Stimulated activated naive CD8-positive, alpha-beta T cell treated with anti-CD3 and anti-CD28 coated beads, Interleukin-15, amount 100 ng/mL, for 72 hours (primary cell): Measurements from ENCODE around the gene SPSB2.
"Not testable (repeated sequence)": the region's sequence is repeated elsewhere in the genome, so short reads cannot be mapped to it uniquely, and the experiment has no call there.

Experiments used
- ATAC-seq: fragments of 150-1000 bp; cut with Tn5 transposase; 2 replicates; pipeline ENCODE4 v1.10.0; 2021; ENCODE audit warnings: mild to moderate bottlenecking, moderate library complexity
- DNase-seq, 2 donors: peaks; one replicate each; pipeline ENCODE4 v3.0.0; 2021 to 2022
- H3K27ac Mint-ChIP-seq, 2 donors: one replicate each; pipeline ENCODE4 v1.8.0; 2022; ENCODE audit warnings: mild to moderate bottlenecking in 2 of 2, mixed read lengths in 2 of 2, moderate library complexity in 2 of 2
- H3K27me3 Mint-ChIP-seq: one replicate; pipeline ENCODE4 v1.8.0; 2022; ENCODE audit warnings: mixed read lengths
- H3K4me1 Mint-ChIP-seq: one replicate; pipeline ENCODE4 v1.8.0; 2022; ENCODE audit warnings: mild to moderate bottlenecking, mixed read lengths
- H3K4me3 Mint-ChIP-seq, 2 donors: one replicate each; pipeline ENCODE4 v1.8.0; 2022; ENCODE audit warnings: mild to moderate bottlenecking in 2 of 2, mixed read lengths in 2 of 2, moderate library complexity in 1 of 2
- H3K9me3 Mint-ChIP-seq, 2 donors: one replicate each; pipeline ENCODE4 v1.8.0; 2022; ENCODE audit warnings: mixed read lengths in 2 of 2

Gene SPSB2

GRCh38 chr12:6866920-6867412 lies 6.1 kb downstream of the SPSB2 start:
- Mint-ChIP-seq H3K4me3 (peak overlapping the region; percentile 96), H3K27me3 (no peaks in the 10 kb centered on the region), H3K27ac (peak overlapping the region; percentile 94 to 98), H3K4me1 (peaks cover 53% of the 10 kb centered on the region), H3K9me3 (no peaks in the 10 kb centered on the region)
- ATAC-seq (peak; percentile 10), DNase-seq (peak in 1 of 2 donors; percentile 11)

DNA sequence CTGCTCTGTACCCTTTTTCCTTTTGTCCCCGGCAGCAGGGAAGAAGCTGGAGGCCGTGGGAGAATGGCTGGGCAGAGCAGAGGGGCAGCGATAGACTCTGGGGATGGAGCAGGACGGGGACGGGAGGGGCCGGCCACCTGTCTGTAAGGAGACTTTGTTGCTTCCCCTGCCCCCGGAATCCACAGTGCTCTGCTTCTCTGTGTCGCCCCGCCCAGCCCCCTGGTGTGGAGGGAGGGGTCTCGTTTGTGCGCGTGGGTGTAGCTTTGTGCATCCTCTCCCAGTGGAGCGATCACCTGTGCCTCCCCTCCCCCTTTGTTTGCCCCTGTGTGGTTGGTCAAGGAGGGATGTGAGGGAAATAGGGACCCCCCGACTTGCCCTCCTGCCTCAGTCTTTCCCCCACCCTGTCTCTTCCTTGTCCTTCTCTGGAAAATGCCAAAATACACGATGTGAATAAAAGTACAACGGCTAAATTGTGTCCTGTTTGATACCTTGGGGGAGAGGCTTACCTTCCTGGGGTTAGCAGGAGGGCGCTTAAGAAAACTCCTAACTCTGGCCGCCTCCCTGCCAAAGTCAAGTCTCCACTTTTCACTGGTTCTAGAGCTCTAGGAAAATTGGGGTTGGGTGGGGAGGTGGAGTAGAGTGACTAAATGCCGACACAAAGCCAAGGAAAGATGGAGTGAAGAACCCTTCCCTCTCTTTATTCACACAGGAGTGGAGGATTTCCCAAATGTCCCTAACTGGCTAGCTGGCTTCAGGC lies 6.8 kb downstream of the SPSB2 start:
- Mint-ChIP-seq H3K4me3 (peak overlapping the region; percentile 96), H3K4me1 (peaks cover 47% of the 10 kb centered on the region), H3K9me3 (no peaks in the 10 kb centered on the region), H3K27me3 (no peaks in the 10 kb centered on the region), H3K27ac (peak overlapping the region in 1 of 2 donors; percentile 2)
- ATAC-seq: no peak
- DNase-seq: peak in 1 of 2 donors; percentile 18

DNA sequence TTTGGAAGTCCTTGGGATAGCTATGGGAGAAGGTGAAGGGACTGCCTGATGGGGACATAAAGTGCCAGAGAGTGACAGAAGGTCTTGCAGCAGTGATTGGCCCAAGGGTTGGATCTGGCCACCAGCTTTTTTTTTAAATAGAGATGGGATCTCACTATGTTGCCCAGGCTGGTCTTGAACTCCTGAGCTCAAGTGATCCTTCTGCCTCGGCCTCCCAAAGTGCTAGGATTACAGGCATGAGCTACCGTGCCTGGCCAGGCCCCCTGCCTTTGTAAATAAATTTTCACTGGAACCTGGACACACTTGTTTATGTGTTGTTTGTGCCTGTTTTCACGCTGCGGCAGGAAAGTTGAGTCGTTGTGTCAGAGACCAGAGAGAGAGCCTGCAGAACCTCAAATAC lies 7.8 kb downstream of the SPSB2 start:
- ATAC-seq, H3K4me3 Mint-ChIP-seq, H3K27me3 Mint-ChIP-seq: not testable (repeated sequence)

DNA sequence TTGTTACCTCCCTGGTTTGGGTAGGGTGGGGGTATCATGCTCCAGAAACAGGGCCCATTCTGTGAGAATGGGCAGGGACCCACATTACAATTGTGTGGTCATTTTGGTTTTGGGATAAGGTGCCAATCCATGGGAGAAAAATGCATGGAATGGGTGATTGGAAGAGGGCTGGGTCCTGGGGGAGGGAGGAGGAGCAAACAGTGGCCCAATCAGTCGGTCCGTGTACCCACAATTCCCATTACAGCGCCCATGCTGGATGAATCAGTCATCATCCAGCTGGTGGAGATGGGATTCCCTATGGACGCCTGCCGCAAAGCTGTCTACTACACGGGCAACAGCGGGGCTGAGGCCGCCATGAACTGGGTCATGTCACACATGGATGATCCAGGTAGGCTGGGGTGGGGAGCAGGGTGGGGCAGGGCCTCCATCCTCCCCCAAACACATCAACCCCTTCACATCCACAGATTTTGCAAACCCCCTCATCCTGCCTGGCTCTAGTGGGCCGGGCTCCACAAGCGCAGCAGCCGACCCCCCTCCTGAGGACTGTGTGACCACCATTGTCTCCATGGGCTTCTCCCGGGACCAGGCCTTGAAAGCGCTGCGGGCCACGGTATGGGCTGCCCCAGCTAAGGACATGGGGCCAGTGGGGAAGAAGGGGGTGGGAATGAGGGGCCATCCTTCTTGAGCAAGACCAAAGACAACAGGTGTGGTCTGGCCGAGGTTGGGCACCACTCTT lies 9.3 kb downstream of the SPSB2 start:
- ATAC-seq (no peak), DNase-seq (no peak)
- H3K27ac Mint-ChIP-seq: no peak overlapping the region
- no peaks in the 10 kb centered on the region for H3K27me3 Mint-ChIP-seq
- H3K9me3 Mint-ChIP-seq: no peaks in the 10 kb centered on the region
- H3K4me3 Mint-ChIP-seq: no peak overlapping the region
- H3K4me1 Mint-ChIP-seq: peaks cover 21% of the 10 kb centered on the region

More for the DNA sequence above, 7.8 kb downstream of the SPSB2 start:
- not testable (repeated sequence) for DNase-seq, H3K9me3 Mint-ChIP-seq, H3K27ac Mint-ChIP-seq
- H3K4me1 Mint-ChIP-seq: peaks cover 36% of the 10 kb centered on the region

- ATAC-seq: no peak
- no peak overlapping the region for H3K4me3 Mint-ChIP-seq
- peaks cover 15% of the 10 kb centered on the region for H3K4me1 Mint-ChIP-seq
- H3K9me3 Mint-ChIP-seq: no peaks in the 10 kb centered on the region
- no peak for DNase-seq
- no peaks in the 10 kb centered on the region for H3K27me3 Mint-ChIP-seq
- H3K27ac Mint-ChIP-seq: no peak overlapping the region
These were observed 10.1 kb downstream of the SPSB2 start for GRCh38 chr12:6863033-6863432.

DNA sequence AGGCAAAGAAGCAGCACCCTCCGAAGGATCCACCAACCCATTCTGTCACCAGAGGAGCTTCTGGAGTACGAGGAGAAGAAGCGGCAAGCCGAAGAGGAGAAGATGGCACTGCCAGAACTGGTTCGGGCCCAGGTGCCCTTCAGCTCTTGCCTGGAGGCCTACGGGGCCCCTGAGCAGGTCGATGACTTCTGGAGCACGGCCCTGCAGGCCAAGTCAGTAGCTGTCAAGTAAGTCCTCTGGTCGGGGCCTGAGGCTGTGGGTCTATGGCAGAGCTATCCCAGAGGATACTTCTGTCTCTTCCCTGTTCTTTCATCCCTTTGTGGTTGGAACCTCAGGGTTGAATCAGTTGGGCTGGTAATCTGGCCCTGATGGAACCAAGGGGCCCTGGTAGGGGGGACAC lies 11.7 kb downstream of the SPSB2 start:
- DNase-seq: no peak
- H3K27me3 Mint-ChIP-seq: no peaks in the 10 kb centered on the region
- H3K27ac Mint-ChIP-seq: no peak overlapping the region
- no peak overlapping the region for H3K4me3 Mint-ChIP-seq
- H3K4me1 Mint-ChIP-seq: peaks cover 9% of the 10 kb centered on the region
- H3K9me3 Mint-ChIP-seq: no peaks in the 10 kb centered on the region
- no peak for ATAC-seq

- Mint-ChIP-seq H3K4me3 (no peak overlapping the region), H3K27ac (no peak overlapping the region), H3K27me3 (no peaks in the 10 kb centered on the region), H3K9me3 (no peaks in the 10 kb centered on the region), H3K4me1 (peaks cover 5% of the 10 kb centered on the region)
- ATAC-seq: no peak
- DNase-seq: no peak
These were observed 12.2 kb downstream of the SPSB2 start for GRCh38 chr12:6860942-6861341.

GRCh38 chr12:6860116-6860515 lies 13.0 kb downstream of the SPSB2 start:
- Mint-ChIP-seq H3K9me3 (no peaks in the 10 kb centered on the region), H3K4me1 (no peaks in the 10 kb centered on the region), H3K27me3 (no peaks in the 10 kb centered on the region), H3K27ac (no peak overlapping the region), H3K4me3 (no peak overlapping the region)
- no peak for DNase-seq
- ATAC-seq: no peak

- H3K27me3 Mint-ChIP-seq: no peaks in the 10 kb centered on the region
- no peak overlapping the region for H3K27ac Mint-ChIP-seq
- peaks cover 8% of the 10 kb centered on the region for H3K4me1 Mint-ChIP-seq
- H3K4me3 Mint-ChIP-seq: no peak overlapping the region
- no peak for ATAC-seq
- no peaks in the 10 kb centered on the region for H3K9me3 Mint-ChIP-seq
- no peak for DNase-seq
These were observed 14.3 kb downstream of the SPSB2 start for GRCh38 chr12:6858799-6859198.

DNA sequence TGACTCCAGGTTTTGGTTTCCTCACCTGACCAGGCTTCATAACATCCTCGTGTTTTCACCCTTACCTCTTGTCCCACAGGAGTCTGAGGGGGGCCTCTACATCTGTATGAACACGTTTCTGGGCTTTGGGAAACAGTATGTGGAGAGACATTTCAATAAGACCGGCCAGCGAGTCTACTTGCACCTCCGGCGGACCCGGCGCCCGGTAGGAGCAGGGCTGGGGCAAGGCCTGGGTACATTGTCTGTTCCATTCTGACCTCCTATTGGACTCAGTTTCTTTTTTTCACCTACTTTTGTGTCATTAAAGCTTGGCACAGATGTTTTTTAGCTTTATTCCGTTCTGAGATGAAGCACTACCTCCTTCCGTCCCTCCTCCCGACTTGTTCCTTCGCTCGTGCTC lies 17.8 kb downstream of the SPSB2 start:
- no peak overlapping the region for H3K4me3 Mint-ChIP-seq
- no peak for ATAC-seq
- no peak for DNase-seq
- no peak overlapping the region for H3K27ac Mint-ChIP-seq
- H3K9me3 Mint-ChIP-seq: no peaks in the 10 kb centered on the region
- H3K27me3 Mint-ChIP-seq: no peaks in the 10 kb centered on the region
- peaks cover 23% of the 10 kb centered on the region for H3K4me1 Mint-ChIP-seq

DNA sequence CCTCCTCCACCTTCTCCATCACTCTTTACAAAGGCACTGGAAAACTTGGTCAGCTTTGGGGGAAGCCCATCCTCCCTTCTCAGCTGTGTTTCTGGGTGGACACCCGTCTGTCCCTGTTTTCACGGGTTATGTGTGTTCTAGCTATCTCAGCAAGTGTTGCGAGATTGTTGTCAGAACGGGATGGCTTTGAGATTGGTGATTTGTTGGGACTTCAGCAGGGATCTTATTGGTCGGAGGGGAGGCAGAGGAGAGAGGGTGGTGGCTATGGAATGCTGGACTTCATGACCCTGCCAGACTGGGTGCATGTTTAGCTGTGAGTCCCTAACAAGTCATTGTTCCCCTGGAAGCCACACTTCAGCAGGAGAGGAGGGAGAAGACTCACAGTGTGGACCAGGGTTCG lies 19.1 kb downstream of the SPSB2 start:
- H3K27ac Mint-ChIP-seq: peak overlapping the region in 1 of 2 donors; percentile 63
- peak overlapping the region in 1 of 2 donors; percentile 97 for H3K4me3 Mint-ChIP-seq
- ATAC-seq: no peak

GRCh38 chr12:6853626-6854025 lies 19.5 kb downstream of the SPSB2 start:
- Mint-ChIP-seq H3K4me1 (peaks cover 38% of the 10 kb centered on the region), H3K4me3 (peak overlapping the region; percentile 92 to 97), H3K27ac (peak overlapping the region in 1 of 2 donors; percentile 39), H3K9me3 (no peaks in the 10 kb centered on the region), H3K27me3 (no peaks in the 10 kb centered on the region)
- no peak for DNase-seq
- ATAC-seq: no peak

More for the DNA sequence above, 19.1 kb downstream of the SPSB2 start:
- no peaks in the 10 kb centered on the region for H3K9me3 Mint-ChIP-seq
- no peaks in the 10 kb centered on the region for H3K27me3 Mint-ChIP-seq
- DNase-seq: no peak
- peaks cover 36% of the 10 kb centered on the region for H3K4me1 Mint-ChIP-seq

DNA sequence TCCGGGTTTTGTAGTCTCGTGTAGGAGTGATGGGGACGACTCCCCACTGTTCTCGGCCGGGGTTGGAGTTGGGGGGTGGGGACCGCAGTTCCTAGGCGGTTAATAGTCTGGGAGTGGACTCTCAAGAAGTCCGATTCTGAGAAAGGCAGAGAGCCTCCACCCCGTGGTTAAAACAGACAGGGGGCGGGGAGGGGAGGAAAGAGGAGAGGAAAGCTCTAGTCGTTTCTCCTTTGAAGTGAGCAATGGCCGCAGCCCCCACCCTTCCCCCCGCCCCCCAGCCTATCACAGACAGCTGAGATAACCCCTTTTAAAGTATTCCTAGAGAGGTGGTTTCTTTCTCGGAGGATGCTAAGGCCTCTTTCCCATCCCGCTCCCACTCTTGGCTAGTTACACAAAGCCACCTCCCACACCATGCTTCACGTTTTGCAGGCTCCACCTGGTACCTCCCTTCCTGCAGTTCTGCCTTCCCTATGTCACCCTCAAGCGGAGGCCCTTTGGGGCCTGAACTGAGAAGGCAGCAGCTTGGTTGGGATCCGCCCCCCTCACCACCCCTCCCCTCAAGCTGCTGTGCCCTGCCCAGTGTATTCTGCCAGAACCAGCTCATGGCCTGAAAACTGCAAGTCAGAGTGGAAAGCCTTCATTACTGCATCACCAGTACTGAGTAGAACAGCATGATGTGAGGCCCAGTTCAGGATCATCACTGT lies 20.3 kb downstream of the SPSB2 start:
- Mint-ChIP-seq H3K4me3 (peak overlapping the region; percentile 92 to 97), H3K4me1 (peaks cover 38% of the 10 kb centered on the region), H3K27ac (peak overlapping the region; percentile 96 to 99), H3K27me3 (no peaks in the 10 kb centered on the region), H3K9me3 (no peaks in the 10 kb centered on the region)
- ATAC-seq: peak; percentile 2
- peak; percentile 40 to 68 for DNase-seq

DNA sequence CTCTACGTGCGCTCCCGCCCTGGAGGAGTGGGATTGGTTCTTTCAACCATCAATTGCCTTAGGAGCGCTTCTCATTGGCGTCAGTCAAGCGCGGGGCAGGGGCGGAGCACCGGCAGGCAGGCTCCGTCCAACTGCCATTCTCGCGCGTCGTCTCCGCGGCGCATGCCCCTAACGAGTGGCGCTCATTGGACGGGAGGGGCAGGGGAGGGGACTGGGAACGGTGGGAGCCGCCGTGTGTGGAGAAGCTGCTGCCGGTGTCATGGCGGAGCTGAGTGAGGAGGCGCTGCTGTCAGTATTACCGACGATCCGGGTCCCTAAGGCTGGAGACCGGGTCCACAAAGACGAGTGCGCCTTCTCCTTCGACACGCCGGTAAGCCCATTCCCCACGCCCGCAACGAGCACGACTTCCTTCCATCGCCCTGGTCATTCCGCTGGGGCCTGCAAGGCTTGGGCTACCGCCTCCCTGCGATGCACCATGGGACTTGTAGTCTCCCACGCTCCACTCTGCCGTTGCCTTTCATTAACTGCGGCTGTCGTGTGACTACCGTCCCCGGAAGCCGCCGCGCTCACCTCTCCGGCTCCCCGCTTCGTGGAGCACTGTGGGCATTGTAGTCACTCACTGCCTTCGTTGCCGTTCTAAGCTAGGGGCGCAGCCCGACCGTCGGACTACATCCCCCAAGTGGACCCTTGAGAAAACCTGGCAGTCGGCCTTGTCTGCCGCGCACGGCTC lies 21.0 kb downstream of the SPSB2 start, which contains the start of gene USP5:
Gene USP5, plus strand, starts transcription at position 230 of the 730 bp plus-strand sequence. Its CDS starts 30 bp downstream, at position 260.
- peak within 1 kb of the TSS; percentile 99 for H3K27ac Mint-ChIP-seq
- H3K27me3 Mint-ChIP-seq: no peaks in the 10 kb centered on the region
- DNase-seq: peak; percentile 97 to 99
- peaks cover 38% of the 10 kb centered on the region for H3K4me1 Mint-ChIP-seq
- ATAC-seq: peak; percentile 86
- H3K4me3 Mint-ChIP-seq: peak within 1 kb of the TSS; percentile 92 to 97
- H3K9me3 Mint-ChIP-seq: no peaks in the 10 kb centered on the region
